Measurements from ENCODE around the gene SSBP3. TPM values are rescaled to one million over a fixed set of nuclear protein-coding genes. Genes with fewer than 3 reads are reported as not detected.

Gene SSBP3
- total and polyA plus RNA-seq, 2 of the 13 experiments (the other 11 are each of a cell fraction or from before 2014, with no cell fraction given) = 8.5 to 17.6 TPM

GRCh38 chr1:54347261-54347954, 58.8 kb downstream of the SSBP3 start:
- H3K79me2 ChIP-seq (ENCODE audit: insufficient read depth, low read length) = no peaks in the 10 kb centered on the region
- no peak for ATAC-seq
- no peak for TF ChIP-seq TARDBP (CRISPR knock-in tag; IDR thresholded peaks at IDR 0.05)
- TF ChIP-seq ZBTB7B (CRISPR knock-in tag; IDR thresholded peaks at IDR 0.05) = 0 out of 2 replicates have a peak, but pooled peaks have one; percentile 4
- no peak for TF ChIP-seq PRDM4 (CRISPR knock-in tag; IDR thresholded peaks at IDR 0.05; ENCODE audit: borderline replicate concordance)
- TF ChIP-seq SALL2 (CRISPR knock-in tag; IDR thresholded peaks at IDR 0.05) = 0 out of 2 replicates have a peak, but pooled peaks have one; percentile 23
- peak; percentile 13; the same call in 1 of the 2 replicates for TF ChIP-seq PRDM10 (CRISPR knock-in tag; IDR thresholded peaks at IDR 0.05; ENCODE audit: low read depth)
- TF ChIP-seq ZNF121 (CRISPR knock-in tag; IDR thresholded peaks at IDR 0.05) = peak; percentile 81; the same call in 1 of the 2 replicates
- TF ChIP-seq ZNF234 (CRISPR knock-in tag; conservative IDR thresholded peaks at IDR 0.05) = no peak
- no peak for TF ChIP-seq ZNF646 (CRISPR knock-in tag; IDR thresholded peaks at IDR 0.05)
- 0 out of 2 replicates have a peak, but pooled peaks have one; percentile 9 for TF ChIP-seq RCOR2 (CRISPR knock-in tag; IDR thresholded peaks at IDR 0.05)

More at GRCh38 chr1:54347261-54347954, 58.8 kb downstream of the SSBP3 start:
- Histone ChIP-seq H3K9ac (ENCODE audit: insufficient read depth, low read depth, low read length) (peak overlapping the region; percentile 39; the same call in 1 of the 2 replicates), H3K27me3 (ENCODE audit: control insufficient read depth in 1 of 2, insufficient read depth in 2 of 2, low read length in 2 of 2) (no peaks in the 10 kb centered on the region), H2AFZ (ENCODE audit: low read length) (no peak overlapping the region), H3K4me2 (ENCODE audit: low read depth, low read length) (peak overlapping the region; percentile 78), H3K27ac (ENCODE audit: extremely low read length, insufficient read depth, low read length) (peak overlapping the region; percentile 68), H4K20me1 (ENCODE audit: insufficient read depth, low read length) (no peaks in the 10 kb centered on the region), H3K36me3 (replicated peaks in 1 of 2; ENCODE audit: control insufficient read depth in 1 of 2, insufficient read depth in 2 of 2, low read length in 2 of 2) (no peaks in the 10 kb centered on the region; a peak in 2 of 5 replicates), H3K4me3 (replicated peaks in 1 of 3; ENCODE audit: insufficient read depth in 1 of 3, low read depth in 2 of 3, low read length in 3 of 3) (peak overlapping the region in 1 of 3 experiments; percentile 49; a peak in 2 of 6 replicates), H3K4me1 (ENCODE audit: insufficient read depth, low read length) (peaks cover 36% of the 10 kb centered on the region), H3K9me3 (ENCODE audit: low read length) (no peaks in the 10 kb centered on the region)
- in situ Hi-C loops (cut with HindIII; ENCODE audit: extremely low pct_ligation_motif_present, low pct_unique_long_range_greater_than_20kb) = no loop called here
- CTCF ChIA-PET (ENCODE audit: low intra/inter-chr PET ratio, low total read pairs) = no interaction called here
- 48% methylated on average over 4 of the region's 6 CpGs for WGBS (ENCODE audit: low lambda C conversion rate)
- intact Hi-C loops (cut with micrococcal nuclease; ENCODE audit: unreplicated experiment) = no loop called here
- POLR2A ChIA-PET = no interaction called here
- FAIRE-seq = no peak
- BruUV-seq (replicated peaks) = no TSS peak
- DNase-seq (ENCODE audit: low spot score) = no peak
